H1 (cell line): ENCODE measurements around the gene WASHC3. TPM values are rescaled to one million over a fixed set of nuclear protein-coding genes. Genes with fewer than 3 reads are reported as not detected.

ENCODE experiments used
- CTCF ChIA-PET: fragments of 300-600 bp; sonication (Branson Sonifier 250); formaldehyde crosslinking; loops from one replicate; lab custom pipeline; 2021; ENCODE audit not compliant: partially characterized antibody; lab: Charles Lee
- POLR2A ChIA-PET: fragments of 300-600 bp; sonication (Branson Sonifier 250); formaldehyde crosslinking; loops from one replicate; lab custom pipeline; 2021; ENCODE audit warnings: inconsistent platforms; ENCODE audit not compliant: partially characterized antibody; lab: Charles Lee
- DNase-seq, 2 experiments: peaks; one replicate each; pipeline versions ENCODE4 v3.0.0 to v3.0.0-alpha.2; 2010 to 2022; ENCODE audit warnings: low spot score in 2 of 2, low read depth in 1 of 2, mixed read lengths in 1 of 2
- FAIRE-seq: peaks from 2 replicates; lab custom pipeline; 2011; peaks lifted over from hg19 to GRCh38; lab: Jason Lieb, UNC
- H2AFZ ChIP-seq: 2 replicates; pipeline ENCODE4 v1.8.1; 2012; ENCODE audit warnings: low read length, inconsistent platforms
- H2AK5ac ChIP-seq: 2 replicates; pipeline ENCODE4 v1.6.1; 2013; ENCODE audit warnings: low read depth, low read length
- H2BK120ac ChIP-seq: replicated peaks from 2 replicates; pipeline ENCODE3; 2013; ENCODE audit warnings: low read depth, low read length, inconsistent platforms
- H2BK12ac ChIP-seq: 2 replicates; pipeline ENCODE4 v1.6.1; 2013; ENCODE audit warnings: low read depth, low read length
- H2BK15ac ChIP-seq: 2 replicates; pipeline ENCODE4 v1.6.1; 2013; ENCODE audit warnings: low read length
- H2BK20ac ChIP-seq: 2 replicates; pipeline ENCODE4 v1.6.1; 2013; ENCODE audit warnings: low read length
- H2BK5ac ChIP-seq: 2 replicates; pipeline ENCODE4 v1.6.1; 2013; ENCODE audit warnings: low read depth, low read length
- H3K14ac ChIP-seq: 2 replicates; pipeline ENCODE4 v1.6.1; 2013; ENCODE audit warnings: inconsistent platforms; ENCODE audit not compliant: insufficient read length
- H3K18ac ChIP-seq: 2 replicates; pipeline ENCODE4 v1.6.1; 2013; ENCODE audit warnings: low read length; ENCODE audit errors: extremely low read depth
- H3K23ac ChIP-seq: 2 replicates; pipeline ENCODE4 v1.6.1; 2013; ENCODE audit warnings: inconsistent platforms; ENCODE audit not compliant: insufficient read length
- H3K23me2 ChIP-seq: 2 replicates; pipeline ENCODE4 v1.6.1; 2013; ENCODE audit warnings: low read depth, low read length
- H3K27ac ChIP-seq: 2 replicates; pipeline ENCODE4 v1.6.1; 2011; ENCODE audit warnings: low read depth, low read length, inconsistent platforms
- H3K27me3 ChIP-seq, 4 experiments: replicated peaks in 1 of 4; 1 replicate in 1 of 4; 2 replicates in 3 of 4; pipeline versions ENCODE4 v1.6.1 to v1.8.1; 2011 to 2013; ENCODE audit warnings: low read length in 3 of 4, mild to moderate bottlenecking in 3 of 4, inconsistent platforms in 2 of 4, mixed read lengths in 2 of 4, moderate library complexity in 1 of 4; ENCODE audit not compliant: control insufficient read depth in 3 of 4, insufficient read depth in 3 of 4; ENCODE audit errors: extremely low read depth in 1 of 4
- H3K36me3 ChIP-seq, 4 experiments: 2 replicates each; pipeline versions ENCODE4 v1.6.1 to v1.8.1; 2011 to 2013; ENCODE audit warnings: mild to moderate bottlenecking in 4 of 4, low read length in 3 of 4, moderate library complexity in 2 of 4, control low read depth in 1 of 4, inconsistent platforms in 1 of 4; ENCODE audit not compliant: insufficient read depth in 4 of 4, control insufficient read depth in 2 of 4
- H3K4ac ChIP-seq: replicated peaks from 2 replicates; pipeline ENCODE3; 2013; ENCODE audit warnings: low read length, low read depth, mixed read lengths, inconsistent platforms; ENCODE audit not compliant: insufficient read length
- H3K4me1 ChIP-seq, 4 experiments: replicated peaks in 1 of 4; 1 replicate in 1 of 4; 2 replicates in 3 of 4; pipeline versions ENCODE4 v1.6.1 to v1.8.1; 2011 to 2013; ENCODE audit warnings: low read length in 3 of 4, inconsistent platforms in 2 of 4, mixed read lengths in 1 of 4; ENCODE audit not compliant: insufficient read depth in 4 of 4, control insufficient read depth in 3 of 4
- H3K4me2 ChIP-seq, 2 experiments: 2 replicates each; pipeline versions ENCODE4 v1.6.1 to v1.8.1; 2011 to 2013; ENCODE audit warnings: low read depth in 2 of 2, low read length in 2 of 2, control low read depth in 1 of 2, inconsistent platforms in 1 of 2, mild to moderate bottlenecking in 1 of 2; ENCODE audit not compliant: insufficient read depth in 1 of 2
- H3K4me3 ChIP-seq, 4 experiments: fragments of 200-600, 300-600 bp in 1 of 4; sonication (generic), shearing (Covaris generic), sonication (Bioruptor Twin) in 1 of 4; 2 replicates each; pipeline versions ENCODE4 v1.5.1 to v1.8.1; 2011 to 2016; ENCODE audit warnings: low read length in 4 of 4, low read depth in 3 of 4, control low read depth in 2 of 4, inconsistent platforms in 2 of 4, mild to moderate bottlenecking in 2 of 4, mixed read lengths in 1 of 4, moderate library complexity in 1 of 4; ENCODE audit not compliant: insufficient read depth in 2 of 4; ENCODE audit errors: extremely low read depth in 1 of 4
- H3K56ac ChIP-seq: replicated peaks from 2 replicates; pipeline ENCODE3; 2013; ENCODE audit warnings: low read depth, mild to moderate bottlenecking, mixed read lengths, low read length, inconsistent platforms; ENCODE audit not compliant: insufficient read length
- H3K79me1 ChIP-seq: 2 replicates; pipeline ENCODE4 v1.6.1; 2013; ENCODE audit warnings: low read depth, low read length, control low read depth
- H3K79me2 ChIP-seq, 2 experiments: 2 replicates each; pipeline versions ENCODE4 v1.6.1 to v1.8.1; 2012 to 2013; ENCODE audit warnings: low read length in 2 of 2, mild to moderate bottlenecking in 2 of 2, inconsistent platforms in 1 of 2; ENCODE audit not compliant: insufficient read depth in 2 of 2, control insufficient read depth in 1 of 2
- H3K9ac ChIP-seq, 4 experiments: replicated peaks in 1 of 4; 1 replicate in 1 of 4; 2 replicates in 3 of 4; pipeline versions ENCODE4 v1.6.1 to v1.8.1; 2011 to 2013; ENCODE audit warnings: low read depth in 3 of 4, low read length in 3 of 4, control low read depth in 2 of 4, mild to moderate bottlenecking in 2 of 4, moderate library complexity in 2 of 4, inconsistent platforms in 1 of 4; ENCODE audit errors: extremely low read depth in 1 of 4
- H3K9me3 ChIP-seq, 2 experiments: 2 replicates each; pipeline versions ENCODE4 v1.6.1 to v1.8.1; 2012 to 2013; ENCODE audit warnings: mild to moderate bottlenecking in 2 of 2, moderate library complexity in 2 of 2, control low read depth in 1 of 2, inconsistent platforms in 1 of 2, low read depth in 1 of 2, low read length in 1 of 2, mixed read lengths in 1 of 2; ENCODE audit not compliant: insufficient read depth in 2 of 2
- H4K20me1 ChIP-seq, 2 experiments: replicated peaks in 1 of 2; 2 replicates each; pipeline versions ENCODE3 to v1.8.1; 2011 to 2013; ENCODE audit warnings: inconsistent platforms in 2 of 2, low read length in 2 of 2, mild to moderate bottlenecking in 1 of 2; ENCODE audit not compliant: insufficient read depth in 2 of 2, control insufficient read depth in 1 of 2
- H4K5ac ChIP-seq: 2 replicates; pipeline ENCODE4 v1.6.1; 2013; ENCODE audit warnings: low read length, low read depth, mixed read lengths, inconsistent platforms; ENCODE audit not compliant: insufficient read length
- H4K8ac ChIP-seq: 2 replicates; pipeline ENCODE4 v1.8.0; 2013; ENCODE audit warnings: mild to moderate bottlenecking, moderate library complexity, low read length, inconsistent platforms; ENCODE audit not compliant: insufficient read depth; ENCODE audit errors: extremely low read depth
- H4K91ac ChIP-seq: replicated peaks from 2 replicates; pipeline ENCODE3; 2013; ENCODE audit warnings: low read length, mixed read lengths, inconsistent platforms; ENCODE audit not compliant: insufficient read length
- CEBPB ChIP-seq: IDR thresholded peaks from 2 replicates; pipeline ENCODE4 v1.6.1; 2012; ENCODE audit warnings: low read depth, low read length
- CREB1 ChIP-seq: IDR thresholded peaks from 2 replicates; pipeline ENCODE4 v1.6.1; 2012; ENCODE audit warnings: inconsistent platforms
- E2F6 ChIP-seq: IDR thresholded peaks from 2 replicates; pipeline ENCODE4 v1.6.1; 2012; ENCODE audit warnings: inconsistent platforms
- EZH2 ChIP-seq: fragments of 200-600 bp; sonication (generic); IDR thresholded peaks from 2 replicates; pipeline ENCODE4 v1.7.1; 2012; ENCODE audit warnings: low read depth, mild to moderate bottlenecking, moderate library complexity, low read length, inconsistent platforms; ENCODE audit not compliant: severe bottlenecking
- HDAC6 ChIP-seq: IDR thresholded peaks from one replicate; pipeline ENCODE4 v1.7.1; 2012; ENCODE audit warnings: low read depth, mild to moderate bottlenecking, inconsistent platforms, low read length, moderate library complexity
- KDM4A ChIP-seq: IDR thresholded peaks from one replicate; pipeline ENCODE4 v1.7.1; 2012; ENCODE audit warnings: low read depth, mild to moderate bottlenecking, moderate library complexity, low read length, inconsistent platforms; ENCODE audit not compliant: severe bottlenecking
- POLR2A ChIP-seq, 2 experiments: IDR thresholded peaks; 1 replicate in 1 of 2; 2 replicates in 1 of 2; pipeline ENCODE4 v1.6.1; 2011; ENCODE audit warnings: low read depth in 2 of 2, low read length in 2 of 2, mild to moderate bottlenecking in 2 of 2; ENCODE audit errors: control extremely low read depth in 1 of 2
- POLR2AphosphoS5 ChIP-seq: IDR thresholded peaks from 2 replicates; pipeline ENCODE4 v1.6.1; 2011; ENCODE audit warnings: low read depth, low read length
- TCF12 ChIP-seq: IDR thresholded peaks from 2 replicates; pipeline ENCODE4 v1.6.1; 2011; ENCODE audit warnings: low read depth, mild to moderate bottlenecking, low read length
- ZNF274 ChIP-seq: IDR thresholded peaks from 2 replicates; pipeline ENCODE4 v1.7.0; 2012; ENCODE audit warnings: low read length, borderline replicate concordance; ENCODE audit errors: extremely low read depth
- WGBS, 2 experiments: shearing (Covaris generic) in 1 of 2; methylation state at CpG; one replicate each; pipeline versions ENCODE4 v1.1.6 to v1.1.7; 2013 to 2015; ENCODE audit warnings: low lambda C conversion rate in 2 of 2, mixed read lengths in 2 of 2, inconsistent platforms in 1 of 2, low coverage in 1 of 2, missing lambda C conversion rate in 1 of 2; ENCODE audit not compliant: insufficient replicate concordance in 2 of 2, insufficient coverage in 1 of 2, insufficient read length in 1 of 2; ENCODE audit errors: extremely low coverage in 1 of 2, missing lambda C conversion rate in 1 of 2; 5-methylcytosine and 5-hydroxymethylcytosine counted together
- polyA plus RNA-seq, 7 experiments: library from polyadenylated mRNA; depleted of rRNA in 3 of 7; stranded (reverse) in 5 of 7; unstranded in 2 of 7; fragments of >200 nt in 5 of 7; fragments of 200-250 nt in 2 of 7; gene quantifications; 1 replicate in 5 of 7; 2 replicates in 1 of 7; 4 replicates in 1 of 7; pipeline versions ENCODE4 v1.2.1 to v1.2.3, GENCODE V29; 2011 to 2013; ENCODE audit warnings: missing spikeins in 2 of 7, mixed read lengths in 2 of 7
- total RNA-seq: library from RNA; stranded (reverse); fragmentation: NEBNext Ultra II Directional; extraction: Animal tissue kit (Norgen Biotek cat#: 25700); gene quantifications from 2 replicates; pipeline ENCODE4 v1.2.1, GENCODE V29; 2021
- TF ChIP-seq, protein P1 (sequence below), 3 experiments: IDR thresholded peaks; 1 replicate in 2 of 3; 2 replicates in 1 of 3; pipeline versions ENCODE4 v1.5.1 to v1.6.1; 2011; ENCODE audit warnings: low read length in 3 of 3, mild to moderate bottlenecking in 3 of 3, inconsistent platforms in 2 of 3, low read depth in 1 of 3, moderate library complexity in 1 of 3; ENCODE audit not compliant: insufficient read depth in 1 of 3; ENCODE audit errors: control extremely low read depth in 1 of 3

The WASHC3 gene
- total and polyA plus RNA-seq, 2 of the 8 experiments (the other 6 are each of a cell fraction or from before 2014, with no cell fraction given): 7.4 to 8.3 TPM

- H2BK120ac ChIP-seq: no peak overlapping the region
- no peaks in the 10 kb centered on the region for H3K23me2 ChIP-seq
- H3K36me3 ChIP-seq: no peaks in the 10 kb centered on the region
- H3K23ac ChIP-seq: no peak overlapping the region
- CTCF ChIA-PET: interaction anchor here (0.5 kb wide), 1 partner anchor 101 kb away, joined by 3 read pairs; no protein-coding TSS in a partner anchor
- H3K27ac ChIP-seq: no peak overlapping the region
- POLR2A ChIA-PET: no interaction called here
- no peaks in the 10 kb centered on the region for H3K27me3 ChIP-seq
- no peak overlapping the region for H3K14ac ChIP-seq
- H3K4ac ChIP-seq: no peak overlapping the region
- H4K20me1 ChIP-seq: no peaks in the 10 kb centered on the region
- H3K4me3 ChIP-seq: no peak overlapping the region
- no peaks in the 10 kb centered on the region for H3K79me2 ChIP-seq
- no peak overlapping the region for H2BK20ac ChIP-seq
- no peak overlapping the region for H4K8ac ChIP-seq
- H3K18ac ChIP-seq: no peak overlapping the region
- 61% methylated on average over 3 of the region's 3 CpGs; no CpG with 5 or more reads in 1 of the 2 experiments for WGBS, 2 experiments
- no peak for DNase-seq
- H4K5ac ChIP-seq: no peak overlapping the region
- no peak overlapping the region for H2BK15ac ChIP-seq
- H3K9ac ChIP-seq: no peak overlapping the region
- H4K91ac ChIP-seq: no peak overlapping the region
- no peaks in the 10 kb centered on the region for H3K4me1 ChIP-seq
- H3K4me2 ChIP-seq: no peak overlapping the region
- FAIRE-seq: no peak
- H2BK5ac ChIP-seq: no peak overlapping the region
- no peak overlapping the region for H2AFZ ChIP-seq
- no peaks in the 10 kb centered on the region for H3K9me3 ChIP-seq
- H2AK5ac ChIP-seq: no peak overlapping the region
- H3K79me1 ChIP-seq: no peaks in the 10 kb centered on the region
- no peak overlapping the region for H2BK12ac ChIP-seq
- no peak overlapping the region for H3K56ac ChIP-seq
- TF ChIP-seq CREB1: no peak
- no peak for TF ChIP-seq KDM4A
- TF ChIP-seq, protein P1, sequence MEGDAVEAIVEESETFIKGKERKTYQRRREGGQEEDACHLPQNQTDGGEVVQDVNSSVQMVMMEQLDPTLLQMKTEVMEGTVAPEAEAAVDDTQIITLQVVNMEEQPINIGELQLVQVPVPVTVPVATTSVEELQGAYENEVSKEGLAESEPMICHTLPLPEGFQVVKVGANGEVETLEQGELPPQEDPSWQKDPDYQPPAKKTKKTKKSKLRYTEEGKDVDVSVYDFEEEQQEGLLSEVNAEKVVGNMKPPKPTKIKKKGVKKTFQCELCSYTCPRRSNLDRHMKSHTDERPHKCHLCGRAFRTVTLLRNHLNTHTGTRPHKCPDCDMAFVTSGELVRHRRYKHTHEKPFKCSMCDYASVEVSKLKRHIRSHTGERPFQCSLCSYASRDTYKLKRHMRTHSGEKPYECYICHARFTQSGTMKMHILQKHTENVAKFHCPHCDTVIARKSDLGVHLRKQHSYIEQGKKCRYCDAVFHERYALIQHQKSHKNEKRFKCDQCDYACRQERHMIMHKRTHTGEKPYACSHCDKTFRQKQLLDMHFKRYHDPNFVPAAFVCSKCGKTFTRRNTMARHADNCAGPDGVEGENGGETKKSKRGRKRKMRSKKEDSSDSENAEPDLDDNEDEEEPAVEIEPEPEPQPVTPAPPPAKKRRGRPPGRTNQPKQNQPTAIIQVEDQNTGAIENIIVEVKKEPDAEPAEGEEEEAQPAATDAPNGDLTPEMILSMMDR (IDR thresholded peaks at IDR 0.05; ENCODE audit: control extremely low read depth in 1 of 3, insufficient read depth in 1 of 3, low read depth in 1 of 3, low read length in 3 of 3): no peak
- TF ChIP-seq EZH2: no peak
- TF ChIP-seq E2F6: no peak
- no peak for TF ChIP-seq ZNF274
- TF ChIP-seq POLR2AphosphoS5: no peak
- TF ChIP-seq TCF12: no peak
- no peak for TF ChIP-seq POLR2A (IDR thresholded peaks at IDR 0.05; ENCODE audit: control extremely low read depth in 1 of 2, low read depth in 2 of 2, low read length in 2 of 2)
- no peak for TF ChIP-seq CEBPB
- TF ChIP-seq HDAC6: no peak
Measured at GRCh38 chr12:102033991-102034745, 27.6 kb downstream of the WASHC3 start.
